Left ventricle myocardium inferior (tissue), 1 donor: ENCODE measurements around the gene FNDC4. TPM values are rescaled to one million over a fixed set of nuclear protein-coding genes. Genes with fewer than 3 reads are reported as not detected.

Source experiments
- DNase-seq: peaks from one replicate; pipeline ENCODE4 v3.0.0-alpha.2; 2020
- H3K27ac ChIP-seq: fragments of 200-600 bp; replicated peaks from 2 replicates; pipeline ENCODE4 v1.8.0; 2021
- H3K27me3 ChIP-seq: fragments of 200-600 bp; 2 replicates; pipeline ENCODE4 v1.8.0; 2021; ENCODE audit warnings: low read depth
- H3K36me3 ChIP-seq: fragments of 200-600 bp; 2 replicates; pipeline ENCODE4 v1.8.0; 2021
- H3K4me1 ChIP-seq: fragments of 200-600 bp; 2 replicates; pipeline ENCODE4 v1.8.0; 2021
- H3K4me3 ChIP-seq: fragments of 200-600 bp; 2 replicates; pipeline ENCODE4 v1.8.0; 2021; ENCODE audit warnings: mild to moderate bottlenecking, moderate library complexity
- H3K9me3 ChIP-seq: fragments of 200-600 bp; replicated peaks from 2 replicates; pipeline ENCODE4 v1.8.0; 2021
- CTCF ChIP-seq: fragments of 200-600 bp; IDR thresholded peaks from 2 replicates; pipeline ENCODE4 v1.8.0; 2021; ENCODE audit warnings: antibody characterized with exemption, mild to moderate bottlenecking, borderline replicate concordance
- intact Hi-C: fragments of 100-400 bp; cut with micrococcal nuclease; formaldehyde crosslinking; loops from one replicate; pipeline ENCODE4 v1.11.0; 2022
- total RNA-seq: library from RNA; stranded (reverse); fragmentation: NEBNext Ultra II Directional; extraction: Animal tissue kit (Norgen Biotek cat#: 25700); gene quantifications from one replicate; pipeline ENCODE4 v1.2.1, GENCODE V29; 2021
- donor health status: DM: no; HTN: yes; CAD: no; lungs with severe emphysema.

FNDC4 gene
- total RNA-seq, 1 donor from 2014 or later, result 1.7 TPM

- no peak overlapping the region for H3K4me3 ChIP-seq
- H3K9me3 ChIP-seq, result no peaks in the 10 kb centered on the region
- H3K27me3 ChIP-seq, result peaks cover 32% of the 10 kb centered on the region
- DNase-seq, result no peak
- peaks cover 21% of the 10 kb centered on the region for H3K4me1 ChIP-seq
- intact Hi-C loops, result no loop called here
- no peak for TF ChIP-seq CTCF
- H3K36me3 ChIP-seq, result no peaks in the 10 kb centered on the region
- no peak overlapping the region for H3K27ac ChIP-seq
Observed at GRCh38 chr2:27497288-27497627, 2.3 kb upstream of the FNDC4 start.

DNA sequence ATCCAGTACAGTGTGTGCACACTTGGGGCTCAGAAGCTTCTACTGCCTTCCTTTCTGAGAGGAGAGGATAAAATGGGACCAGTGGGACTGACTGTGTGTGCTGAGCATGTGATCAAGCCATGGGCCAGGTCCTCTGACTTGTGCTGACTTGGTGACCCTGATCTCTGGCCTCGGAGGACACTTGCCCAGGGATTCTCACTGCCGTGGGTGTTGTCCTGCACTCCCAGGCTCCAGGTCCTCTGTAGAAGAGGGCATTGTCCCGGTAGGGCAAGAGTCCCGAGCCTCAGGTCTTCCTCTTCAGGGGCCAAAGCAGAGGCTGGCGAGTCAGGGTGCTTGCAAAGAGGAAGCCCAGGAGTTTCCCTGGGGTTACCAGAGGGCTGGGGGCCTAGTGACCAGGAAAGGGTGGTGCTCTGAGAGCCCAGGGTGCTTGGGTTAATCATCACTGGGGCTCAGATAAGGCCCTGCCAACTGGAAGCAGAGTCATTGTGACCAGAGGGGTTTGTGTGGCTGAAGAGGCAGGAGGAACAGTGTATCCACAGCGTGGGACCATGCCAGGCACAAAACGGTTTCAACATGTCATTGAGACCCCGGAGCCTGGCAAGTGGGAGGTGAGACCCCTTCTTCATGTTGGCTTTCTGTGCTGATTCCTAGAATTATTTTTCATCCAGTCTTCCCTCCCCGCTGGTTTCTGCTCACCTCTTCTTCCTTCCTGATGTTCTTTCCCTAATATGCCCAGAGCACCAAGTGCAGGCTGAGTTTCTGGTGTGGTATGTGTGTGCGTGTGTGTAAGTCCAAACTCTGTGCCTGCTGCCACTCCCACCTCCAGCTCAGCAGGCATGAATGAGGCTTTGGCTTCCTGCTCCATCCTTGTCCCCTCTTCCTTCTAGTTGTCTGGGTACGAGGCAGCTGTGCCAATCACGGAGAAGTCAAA, 1.6 kb upstream of the FNDC4 start, which contains the start of gene GCKR:
TSS of gene GCKR (plus strand) at position 483 of the 931 bp plus-strand sequence. CDS start at position 549, 66 bp downstream.
- H3K27me3 ChIP-seq, result peaks cover 32% of the 10 kb centered on the region
- H3K4me3 ChIP-seq, result peak within 1 kb of the TSS; percentile 70
- intact Hi-C loops, result no loop called here
- no peak within 1 kb of the TSS for H3K27ac ChIP-seq
- no peaks in the 10 kb centered on the region for H3K36me3 ChIP-seq
- TF ChIP-seq CTCF, result no peak
- no peak for DNase-seq
- no peaks in the 10 kb centered on the region for H3K9me3 ChIP-seq
- peaks cover 21% of the 10 kb centered on the region for H3K4me1 ChIP-seq

GRCh38 chr2:27495840-27496356, 898 bp upstream of the FNDC4 start:
- H3K4me1 ChIP-seq, result peaks cover 21% of the 10 kb centered on the region
- intact Hi-C loops, result no loop called here

GRCh38 chr2:27494284-27494943, 586 bp downstream of the FNDC4 start:
- Histone ChIP-seq H3K36me3 (no peaks in the 10 kb centered on the region), H3K27me3 (peaks cover 32% of the 10 kb centered on the region), H3K4me3 (peak overlapping the region; percentile 70), H3K27ac (no peak overlapping the region), H3K4me1 (peaks cover 23% of the 10 kb centered on the region), H3K9me3 (no peaks in the 10 kb centered on the region)
- peak; percentile 18 for DNase-seq
- TF ChIP-seq CTCF, result no peak
- intact Hi-C loops, result no loop called here

More at GRCh38 chr2:27495840-27496356, 898 bp upstream of the FNDC4 start:
- TF ChIP-seq CTCF, result no peak
- Histone ChIP-seq H3K36me3 (no peaks in the 10 kb centered on the region), H3K9me3 (no peaks in the 10 kb centered on the region), H3K27me3 (peaks cover 32% of the 10 kb centered on the region), H3K27ac (no peak overlapping the region), H3K4me3 (peak overlapping the region; percentile 70)
- no peak for DNase-seq

DNA sequence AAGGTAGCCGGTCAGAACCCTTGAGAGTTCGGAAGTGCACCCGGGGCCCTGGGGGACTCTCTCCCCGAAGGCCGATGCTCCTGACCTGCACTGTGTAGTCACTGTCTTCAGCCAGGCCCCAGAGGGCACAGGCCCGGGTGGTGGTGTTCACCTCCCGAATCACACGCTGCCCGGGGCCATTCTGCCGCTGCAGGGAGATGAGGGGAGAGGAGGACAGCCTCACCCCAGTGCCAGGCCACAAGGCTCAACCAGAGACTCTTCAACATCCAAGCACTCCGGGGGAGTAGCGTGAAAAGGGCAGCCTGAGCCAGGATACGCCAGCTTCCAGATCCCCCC, 1.1 kb downstream of the FNDC4 start:
- Histone ChIP-seq H3K4me3 (no peak overlapping the region), H3K27me3 (peaks cover 28% of the 10 kb centered on the region), H3K36me3 (no peaks in the 10 kb centered on the region), H3K4me1 (peaks cover 28% of the 10 kb centered on the region), H3K9me3 (no peaks in the 10 kb centered on the region), H3K27ac (no peak overlapping the region)
- TF ChIP-seq CTCF, result no peak
- intact Hi-C loops, result no loop called here
- no peak for DNase-seq
